ENCODE results near the gene BTBD2. TPM values are rescaled to one million over a fixed set of nuclear protein-coding genes. Genes with fewer than 3 reads are reported as not detected.

The BTBD2 gene
- total RNA-seq, 1 experiment from 2014 or later: 110 TPM

- H4K20me1 ChIP-seq (ENCODE audit: control insufficient read depth, insufficient read depth, insufficient read length): no peaks in the 10 kb centered on the region
- H3K79me2 ChIP-seq (ENCODE audit: insufficient read depth, low read length): no peaks in the 10 kb centered on the region
- H4K8ac ChIP-seq (replicated peaks; ENCODE audit: insufficient read length, low read depth, low read length): no peak overlapping the region
- WGBS (ENCODE audit: extremely low coverage, insufficient read length, low lambda C conversion rate): no CpG with 5 or more reads among the region's 24 CpGs
- no peak overlapping the region for H2BK5ac ChIP-seq (ENCODE audit: insufficient read length, low read length)
- no peak overlapping the region for H2BK12ac ChIP-seq (ENCODE audit: insufficient read length, low read depth, low read length)
- no peak overlapping the region for H2BK20ac ChIP-seq (ENCODE audit: low read depth, low read length, poor library complexity, severe bottlenecking)
- no peaks in the 10 kb centered on the region for H3K79me1 ChIP-seq (ENCODE audit: insufficient read depth, low read depth, low read length, poor library complexity, severe bottlenecking)
- no peak overlapping the region for H3K4me2 ChIP-seq (ENCODE audit: insufficient read depth, insufficient read length, low read length)
- TF ChIP-seq, protein P1, sequence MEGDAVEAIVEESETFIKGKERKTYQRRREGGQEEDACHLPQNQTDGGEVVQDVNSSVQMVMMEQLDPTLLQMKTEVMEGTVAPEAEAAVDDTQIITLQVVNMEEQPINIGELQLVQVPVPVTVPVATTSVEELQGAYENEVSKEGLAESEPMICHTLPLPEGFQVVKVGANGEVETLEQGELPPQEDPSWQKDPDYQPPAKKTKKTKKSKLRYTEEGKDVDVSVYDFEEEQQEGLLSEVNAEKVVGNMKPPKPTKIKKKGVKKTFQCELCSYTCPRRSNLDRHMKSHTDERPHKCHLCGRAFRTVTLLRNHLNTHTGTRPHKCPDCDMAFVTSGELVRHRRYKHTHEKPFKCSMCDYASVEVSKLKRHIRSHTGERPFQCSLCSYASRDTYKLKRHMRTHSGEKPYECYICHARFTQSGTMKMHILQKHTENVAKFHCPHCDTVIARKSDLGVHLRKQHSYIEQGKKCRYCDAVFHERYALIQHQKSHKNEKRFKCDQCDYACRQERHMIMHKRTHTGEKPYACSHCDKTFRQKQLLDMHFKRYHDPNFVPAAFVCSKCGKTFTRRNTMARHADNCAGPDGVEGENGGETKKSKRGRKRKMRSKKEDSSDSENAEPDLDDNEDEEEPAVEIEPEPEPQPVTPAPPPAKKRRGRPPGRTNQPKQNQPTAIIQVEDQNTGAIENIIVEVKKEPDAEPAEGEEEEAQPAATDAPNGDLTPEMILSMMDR (conservative IDR thresholded peaks at IDR 0.05): no peak
- no peak overlapping the region for H3K27ac ChIP-seq (ENCODE audit: insufficient read length, low read depth, low read length)
- H3K23ac ChIP-seq (ENCODE audit: insufficient read length, low read depth, low read length): no peak overlapping the region
- no peak overlapping the region for H2BK120ac ChIP-seq (ENCODE audit: low read depth, low read length, poor library complexity, severe bottlenecking)
- Mint-ChIP-seq H3K4me3 (peak overlapping the region; percentile 76 to 88; a peak in 4 of 5 replicates), H3K27me3 (ENCODE audit: low read depth) (no peaks in the 10 kb centered on the region), H3K36me3 (ENCODE audit: insufficient read depth in 1 of 3, low read depth in 3 of 3) (no peaks in the 10 kb centered on the region), H3K27ac (peak overlapping the region; percentile 23 to 85 (median 56); a peak in 6 of 7 replicates), H3K9me3 (no peaks in the 10 kb centered on the region; a peak in 1 of 5 replicates), H3K4me1 (peaks cover 25 to 44% of the 10 kb centered on the region in 2 experiments)
- no peak overlapping the region for H3K14ac ChIP-seq (ENCODE audit: insufficient read depth, low read length)
- H2AK5ac ChIP-seq (ENCODE audit: insufficient read length, low read length): no peak overlapping the region
- H3K18ac ChIP-seq (ENCODE audit: insufficient read length, low read depth, low read length): no peak overlapping the region
- no peak for DNase-seq
- H3T11ph ChIP-seq (ENCODE audit: low read length): no peak overlapping the region
- H3K9ac ChIP-seq (ENCODE audit: extremely low read depth, insufficient read length, low read length): no peak overlapping the region
- peaks cover 10% of the 10 kb centered on the region for H3K23me2 ChIP-seq (ENCODE audit: insufficient read length, low read depth, low read length, poor library complexity, severe bottlenecking)
- H3K4ac ChIP-seq (ENCODE audit: low read depth, low read length): no peak overlapping the region
- no peaks in the 10 kb centered on the region for H3K27me3 ChIP-seq (ENCODE audit: insufficient read depth, low read length)
- no peak overlapping the region for H4K91ac ChIP-seq (ENCODE audit: insufficient read length, low read depth, low read length)
- H3K9me3 ChIP-seq (ENCODE audit: control insufficient read depth, low read depth, low read length): no peaks in the 10 kb centered on the region
- no peak overlapping the region for H2AFZ ChIP-seq (ENCODE audit: low read length)
- no peak overlapping the region for H2BK15ac ChIP-seq (ENCODE audit: low read depth, low read length)
- H3K4me1 ChIP-seq (ENCODE audit: insufficient read depth, low read length): no peaks in the 10 kb centered on the region
- H4K5ac ChIP-seq (ENCODE audit: insufficient read length, low read depth, low read length): no peak overlapping the region
- no peak overlapping the region for H3K56ac ChIP-seq (ENCODE audit: insufficient read length, low read depth, low read length)
These were observed 44.1 kb upstream of the BTBD2 start for GRCh38 chr19:2059422-2060201.
